Measurements from ENCODE around the gene TRIM46.

- TF ChIP-seq CTCF (conservative IDR thresholded peaks at IDR 0.05; ENCODE audit: low read depth, low read length), result no peak
- no peak for TF ChIP-seq EZH2 (IDR thresholded peaks at IDR 0.05; ENCODE audit: low read length, unreplicated experiment)
Measured at GRCh38 chr1:155169541-155169940, 4.1 kb upstream of the TRIM46 start.

All from PC-3 (cell line).